ENCODE data around the gene COL9A3. TPM values are rescaled to one million over a fixed set of nuclear protein-coding genes. Genes with fewer than 3 reads are reported as not detected.

The COL9A3 gene
- polyA plus RNA-seq, 2 of the 4 experiments (the other 2 are of a cell fraction) = 0.41 to 0.49 TPM

DNA sequence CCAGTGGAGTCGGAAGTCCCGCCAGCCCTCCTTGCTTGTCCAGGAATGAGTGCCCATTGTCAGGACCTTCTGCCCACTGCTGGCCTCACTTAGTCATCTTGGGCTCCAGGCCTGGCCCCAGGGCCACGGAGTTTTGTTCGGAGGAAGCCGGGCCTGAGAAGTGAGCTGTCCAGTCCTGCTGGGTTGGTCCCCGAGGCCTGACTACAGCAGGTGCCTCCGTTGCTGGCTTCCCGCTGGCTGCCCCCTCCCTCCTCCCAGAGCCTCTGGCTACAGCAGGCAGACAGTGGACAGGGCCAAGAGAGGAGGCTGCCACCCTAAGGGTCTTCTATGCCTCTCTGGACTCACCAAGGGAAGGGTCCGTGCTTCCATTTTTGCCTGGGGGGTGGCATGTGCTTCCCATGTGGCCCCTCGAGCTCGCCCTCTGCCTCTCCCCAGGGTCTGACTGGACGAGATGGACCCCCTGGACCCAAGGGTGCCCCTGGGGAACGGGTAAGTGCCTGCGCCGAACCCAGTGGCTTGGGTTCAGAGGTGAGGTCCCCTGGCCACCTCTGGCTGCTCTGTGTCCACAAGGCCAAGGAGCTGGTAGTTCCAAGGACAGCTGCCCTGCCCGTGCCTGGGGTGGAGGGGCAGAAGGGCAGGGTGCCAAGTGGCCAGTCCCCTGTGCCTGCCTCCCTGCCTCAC is 2.8 kb downstream of the COL9A3 start:
- Histone ChIP-seq H3K9me3 (no peaks in the 10 kb centered on the region), H3K4me2 (peak overlapping the region; percentile 49; the same call in 2 of the 3 replicates), H3K4me3 (no peak overlapping the region), H3K4me1 (peaks cover 65% of the 10 kb centered on the region), H3K27ac (peak overlapping the region; percentile 28 to 80; a peak in 3 of 6 replicates)
- no peak for TF ChIP-seq SMC3 (IDR thresholded peaks at IDR 0.05)
- TF ChIP-seq, protein P1, sequence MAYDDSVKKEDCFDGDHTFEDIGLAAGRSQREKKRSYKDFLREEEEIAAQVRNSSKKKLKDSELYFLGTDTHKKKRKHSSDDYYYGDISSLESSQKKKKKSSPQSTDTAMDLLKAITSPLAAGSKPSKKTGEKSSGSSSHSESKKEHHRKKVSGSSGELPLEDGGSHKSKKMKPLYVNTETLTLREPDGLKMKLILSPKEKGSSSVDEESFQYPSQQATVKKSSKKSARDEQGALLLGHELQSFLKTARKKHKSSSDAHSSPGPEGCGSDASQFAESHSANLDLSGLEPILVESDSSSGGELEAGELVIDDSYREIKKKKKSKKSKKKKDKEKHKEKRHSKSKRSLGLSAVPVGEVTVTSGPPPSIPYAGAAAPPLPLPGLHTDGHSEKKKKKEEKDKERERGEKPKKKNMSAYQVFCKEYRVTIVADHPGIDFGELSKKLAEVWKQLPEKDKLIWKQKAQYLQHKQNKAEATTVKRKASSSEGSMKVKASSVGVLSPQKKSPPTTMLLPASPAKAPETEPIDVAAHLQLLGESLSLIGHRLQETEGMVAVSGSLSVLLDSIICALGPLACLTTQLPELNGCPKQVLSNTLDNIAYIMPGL (CRISPR knock-in tag; IDR thresholded peaks at IDR 0.05; ENCODE audit: borderline replicate concordance) = no peak
- TF ChIP-seq EHF (CRISPR knock-in tag; IDR thresholded peaks at IDR 0.05) = no peak
- no peak for TF ChIP-seq CBX2 (IDR thresholded peaks at IDR 0.05; ENCODE audit: borderline replicate concordance, low read depth)
- TF ChIP-seq, protein P2, sequence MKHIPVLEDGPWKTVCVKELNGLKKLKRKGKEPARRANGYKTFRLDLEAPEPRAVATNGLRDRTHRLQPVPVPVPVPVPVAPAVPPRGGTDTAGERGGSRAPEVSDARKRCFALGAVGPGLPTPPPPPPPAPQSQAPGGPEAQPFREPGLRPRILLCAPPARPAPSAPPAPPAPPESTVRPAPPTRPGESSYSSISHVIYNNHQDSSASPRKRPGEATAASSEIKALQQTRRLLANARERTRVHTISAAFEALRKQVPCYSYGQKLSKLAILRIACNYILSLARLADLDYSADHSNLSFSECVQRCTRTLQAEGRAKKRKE (CRISPR knock-in tag; IDR thresholded peaks at IDR 0.05; ENCODE audit: low read depth) = no peak
- no peak for TF ChIP-seq EP300 (IDR thresholded peaks at IDR 0.05)
- TF ChIP-seq, protein P3, sequence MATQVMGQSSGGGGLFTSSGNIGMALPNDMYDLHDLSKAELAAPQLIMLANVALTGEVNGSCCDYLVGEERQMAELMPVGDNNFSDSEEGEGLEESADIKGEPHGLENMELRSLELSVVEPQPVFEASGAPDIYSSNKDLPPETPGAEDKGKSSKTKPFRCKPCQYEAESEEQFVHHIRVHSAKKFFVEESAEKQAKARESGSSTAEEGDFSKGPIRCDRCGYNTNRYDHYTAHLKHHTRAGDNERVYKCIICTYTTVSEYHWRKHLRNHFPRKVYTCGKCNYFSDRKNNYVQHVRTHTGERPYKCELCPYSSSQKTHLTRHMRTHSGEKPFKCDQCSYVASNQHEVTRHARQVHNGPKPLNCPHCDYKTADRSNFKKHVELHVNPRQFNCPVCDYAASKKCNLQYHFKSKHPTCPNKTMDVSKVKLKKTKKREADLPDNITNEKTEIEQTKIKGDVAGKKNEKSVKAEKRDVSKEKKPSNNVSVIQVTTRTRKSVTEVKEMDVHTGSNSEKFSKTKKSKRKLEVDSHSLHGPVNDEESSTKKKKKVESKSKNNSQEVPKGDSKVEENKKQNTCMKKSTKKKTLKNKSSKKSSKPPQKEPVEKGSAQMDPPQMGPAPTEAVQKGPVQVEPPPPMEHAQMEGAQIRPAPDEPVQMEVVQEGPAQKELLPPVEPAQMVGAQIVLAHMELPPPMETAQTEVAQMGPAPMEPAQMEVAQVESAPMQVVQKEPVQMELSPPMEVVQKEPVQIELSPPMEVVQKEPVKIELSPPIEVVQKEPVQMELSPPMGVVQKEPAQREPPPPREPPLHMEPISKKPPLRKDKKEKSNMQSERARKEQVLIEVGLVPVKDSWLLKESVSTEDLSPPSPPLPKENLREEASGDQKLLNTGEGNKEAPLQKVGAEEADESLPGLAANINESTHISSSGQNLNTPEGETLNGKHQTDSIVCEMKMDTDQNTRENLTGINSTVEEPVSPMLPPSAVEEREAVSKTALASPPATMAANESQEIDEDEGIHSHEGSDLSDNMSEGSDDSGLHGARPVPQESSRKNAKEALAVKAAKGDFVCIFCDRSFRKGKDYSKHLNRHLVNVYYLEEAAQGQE (IDR thresholded peaks at IDR 0.05) = no peak
- TF ChIP-seq, protein P4, sequence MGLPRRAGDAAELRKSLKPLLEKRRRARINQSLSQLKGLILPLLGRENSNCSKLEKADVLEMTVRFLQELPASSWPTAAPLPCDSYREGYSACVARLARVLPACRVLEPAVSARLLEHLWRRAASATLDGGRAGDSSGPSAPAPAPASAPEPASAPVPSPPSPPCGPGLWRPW (IDR thresholded peaks at IDR 0.05) = no peak
- no peak for TF ChIP-seq RARB (CRISPR knock-in tag; IDR thresholded peaks at IDR 0.05)
- no peak for TF ChIP-seq FOXS1 (CRISPR knock-in tag; IDR thresholded peaks at IDR 0.05)
- no peak for TF ChIP-seq ESRRA (IDR thresholded peaks at IDR 0.05; ENCODE audit: borderline replicate concordance, low read length)
- no peak for TF ChIP-seq NR3C1 (IDR thresholded peaks at IDR 0.05)
- TF ChIP-seq HOXA7 (CRISPR knock-in tag; IDR thresholded peaks at IDR 0.05) = no peak
- no peak for TF ChIP-seq SREBF2 (IDR thresholded peaks at IDR 0.05)
- TF ChIP-seq PHF8 (IDR thresholded peaks at IDR 0.05; ENCODE audit: borderline replicate concordance, low read depth) = no peak
- no peak for TF ChIP-seq BHLHE40 (IDR thresholded peaks at IDR 0.05; ENCODE audit: low read depth, low read length)
- no peak for TF ChIP-seq CEBPB (IDR thresholded peaks at IDR 0.05)
- ChIA-PET POLR2A (no interaction called here), CTCF (interaction anchor here (0.5 to 7.1 kb wide), 5 partner anchors 11 to 191 kb away, joined by 3 to 76 read pairs (median 4); no protein-coding TSS in a partner anchor)
- ATAC-seq = peak; percentile 3 to 7; a peak in 2 of 6 replicates
- FAIRE-seq = no peak
- WGBS (ENCODE audit: missing lambda C conversion rate) = 89% methylated on average over 8 of the region's 16 CpGs
- DNase-seq (ENCODE audit: low read depth in 1 of 2, low spot score in 1 of 2) = no peak

DNA sequence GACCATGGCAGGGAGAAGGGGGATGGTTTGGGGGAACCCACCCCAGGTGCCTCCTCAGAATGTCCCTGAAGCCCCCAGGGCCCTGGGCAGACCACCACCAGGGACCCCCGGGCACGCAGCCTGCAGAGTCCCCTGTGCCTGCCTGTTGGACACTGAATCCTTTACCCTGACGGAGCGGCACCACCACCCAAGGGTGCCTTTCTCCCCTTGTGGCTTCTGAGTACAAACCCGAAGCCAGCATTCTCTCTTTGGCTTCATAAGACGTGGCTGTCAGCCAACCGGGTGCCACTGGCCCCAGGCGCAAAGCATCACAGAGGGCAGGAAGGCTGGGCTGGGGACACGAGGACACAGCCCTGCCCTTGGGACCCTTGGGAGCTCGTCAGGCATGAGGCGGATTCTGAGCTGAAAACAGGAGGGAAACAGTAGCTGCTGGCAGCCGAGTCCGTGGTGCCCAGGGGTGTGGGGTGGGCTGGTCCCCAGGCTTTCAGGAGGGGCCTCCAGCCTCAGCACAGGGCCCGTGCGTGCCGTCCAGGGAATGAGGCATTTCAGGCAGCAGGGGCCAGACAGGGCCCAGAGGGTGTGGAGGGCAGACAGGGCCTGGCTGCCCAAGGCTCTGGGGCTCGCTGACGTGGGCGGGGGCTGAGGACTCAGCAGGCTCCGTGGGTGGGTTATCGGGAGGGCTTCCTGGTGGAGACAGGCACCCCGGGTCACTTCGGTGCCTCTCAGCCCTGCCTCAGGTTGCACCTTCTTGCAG is 3.5 kb downstream of the COL9A3 start:
- TF ChIP-seq HDAC2 (IDR thresholded peaks at IDR 0.05) (no peak), RARB (CRISPR knock-in tag; IDR thresholded peaks at IDR 0.05) (no peak), NR3C1 (IDR thresholded peaks at IDR 0.05) (no peak), EHMT2 (IDR thresholded peaks at IDR 0.05; ENCODE audit: low read depth) (no peak), CHD2 (IDR thresholded peaks at IDR 0.05; ENCODE audit: low read length, partially characterized antibody) (no peak), CBX8 (IDR thresholded peaks at IDR 0.05) (no peak)
- TF ChIP-seq, protein P5, sequence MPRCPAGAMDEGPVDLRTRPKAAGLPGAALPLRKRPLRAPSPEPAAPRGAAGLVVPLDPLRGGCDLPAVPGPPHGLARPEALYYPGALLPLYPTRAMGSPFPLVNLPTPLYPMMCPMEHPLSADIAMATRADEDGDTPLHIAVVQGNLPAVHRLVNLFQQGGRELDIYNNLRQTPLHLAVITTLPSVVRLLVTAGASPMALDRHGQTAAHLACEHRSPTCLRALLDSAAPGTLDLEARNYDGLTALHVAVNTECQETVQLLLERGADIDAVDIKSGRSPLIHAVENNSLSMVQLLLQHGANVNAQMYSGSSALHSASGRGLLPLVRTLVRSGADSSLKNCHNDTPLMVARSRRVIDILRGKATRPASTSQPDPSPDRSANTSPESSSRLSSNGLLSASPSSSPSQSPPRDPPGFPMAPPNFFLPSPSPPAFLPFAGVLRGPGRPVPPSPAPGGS (IDR thresholded peaks at IDR 0.05) = no peak
- TF ChIP-seq, protein P6, sequence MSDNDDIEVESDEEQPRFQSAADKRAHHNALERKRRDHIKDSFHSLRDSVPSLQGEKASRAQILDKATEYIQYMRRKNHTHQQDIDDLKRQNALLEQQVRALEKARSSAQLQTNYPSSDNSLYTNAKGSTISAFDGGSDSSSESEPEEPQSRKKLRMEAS (IDR thresholded peaks at IDR 0.05) = no peak
- no peaks in the 10 kb centered on the region for H3K9me3 ChIP-seq
- ChIA-PET POLR2A (no interaction called here), CTCF (interaction anchor here (0.5 to 7.1 kb wide), 4 partner anchors 11 to 192 kb away, joined by 3 to 76 read pairs (median 4); no protein-coding TSS in a partner anchor)
- H3K4me2 ChIP-seq = peak overlapping the region; percentile 49; the same call in 2 of the 3 replicates
- H3K4me3 ChIP-seq = no peak overlapping the region
- DNase-seq (ENCODE audit: low read depth in 1 of 2, low spot score in 1 of 2) = no peak
- peaks cover 62% of the 10 kb centered on the region for H3K4me1 ChIP-seq
- ATAC-seq = no peak
- no peak for FAIRE-seq
- 65% methylated on average over 17 of the region's 23 CpGs for WGBS (ENCODE audit: missing lambda C conversion rate)
- H3K27ac ChIP-seq = peak overlapping the region in 1 of 2 experiments; percentile 80; a peak in 3 of 6 replicates

Data from A549 (cell line).